ENCODE measurements around the gene RUNX2.

Gene RUNX2

DNA sequence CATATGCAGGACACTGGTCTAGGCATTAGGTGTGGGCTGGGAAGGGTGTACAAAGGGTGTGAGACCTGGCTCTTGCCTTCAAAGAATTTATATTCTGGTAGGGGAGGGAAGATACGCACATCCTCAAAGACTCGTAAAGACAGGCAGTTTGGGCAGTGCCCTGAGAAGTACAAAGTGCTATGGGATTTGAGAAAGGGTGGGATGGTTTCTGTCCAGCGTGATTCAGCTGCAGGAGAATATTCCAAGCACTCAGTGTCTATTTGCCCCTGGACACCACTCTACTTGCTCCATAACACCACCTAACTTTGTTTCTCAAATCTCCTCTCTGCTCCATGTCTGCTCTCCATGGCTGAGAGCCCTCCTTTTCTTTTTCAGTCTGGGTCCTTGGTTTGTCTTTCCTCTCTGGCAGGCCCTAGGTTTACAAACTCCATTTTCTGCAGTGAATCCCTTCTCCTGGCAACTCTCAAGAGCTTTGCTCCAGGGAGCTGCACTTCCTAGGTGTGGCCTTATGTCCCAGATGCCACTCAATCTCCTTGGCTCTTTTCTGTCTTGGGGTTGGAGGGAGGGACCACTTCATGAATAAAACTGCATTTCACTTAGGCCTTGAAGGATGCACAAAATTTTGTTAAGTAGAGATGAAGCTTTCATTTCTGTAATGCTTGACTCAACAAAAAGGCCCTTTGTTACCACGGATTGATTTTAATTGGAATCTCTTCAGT, 377.2 kb downstream of the RUNX2 start:
- Histone ChIP-seq H3K27ac (no peak overlapping the region), H3K4me2 (no peak overlapping the region)

DNA sequence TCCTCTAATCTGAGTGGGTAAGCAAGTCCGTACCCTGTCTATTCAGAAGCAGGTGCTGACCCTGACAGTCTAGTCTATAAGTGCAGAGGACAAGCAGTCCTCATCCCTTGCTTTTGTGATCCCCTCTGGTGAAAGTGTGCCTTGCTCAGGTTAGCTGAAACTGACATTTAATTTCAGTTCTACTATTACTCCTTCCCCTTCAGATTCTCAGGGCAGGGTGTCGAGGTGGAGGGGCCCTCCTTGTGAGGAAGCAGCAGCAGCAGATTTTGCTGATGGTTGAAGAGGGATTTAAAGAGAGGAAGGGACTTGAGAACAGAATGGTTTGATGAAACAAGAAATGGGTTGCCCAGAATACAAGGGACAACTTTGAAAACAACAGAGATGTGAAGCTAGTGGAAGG, 378.2 kb downstream of the RUNX2 start:
- Histone ChIP-seq H3K27me3 (no peaks in the 10 kb centered on the region), H3K27ac (no peak overlapping the region), H4K20me1 (no peaks in the 10 kb centered on the region), H3K9me3 (no peaks in the 10 kb centered on the region), H3K36me3 (no peaks in the 10 kb centered on the region), H3K4me2 (no peak overlapping the region), H3K4me3 (no peak overlapping the region), H3K9ac (no peak overlapping the region), H3K4me1 (no peaks in the 10 kb centered on the region)
- no peak for TF ChIP-seq Cebpa-rat (IDR thresholded peaks at IDR 0.05)

More for the DNA sequence above, 377.2 kb downstream of the RUNX2 start:
- no peaks in the 10 kb centered on the region for H3K27me3 ChIP-seq
- H3K9me3 ChIP-seq, result no peaks in the 10 kb centered on the region
- H4K20me1 ChIP-seq, result no peaks in the 10 kb centered on the region
- no peak for TF ChIP-seq Cebpa-rat (IDR thresholded peaks at IDR 0.05)
- no peak overlapping the region for H3K9ac ChIP-seq
- H3K4me3 ChIP-seq, result no peak overlapping the region
- no peaks in the 10 kb centered on the region for H3K4me1 ChIP-seq
- no peaks in the 10 kb centered on the region for H3K36me3 ChIP-seq

DNA sequence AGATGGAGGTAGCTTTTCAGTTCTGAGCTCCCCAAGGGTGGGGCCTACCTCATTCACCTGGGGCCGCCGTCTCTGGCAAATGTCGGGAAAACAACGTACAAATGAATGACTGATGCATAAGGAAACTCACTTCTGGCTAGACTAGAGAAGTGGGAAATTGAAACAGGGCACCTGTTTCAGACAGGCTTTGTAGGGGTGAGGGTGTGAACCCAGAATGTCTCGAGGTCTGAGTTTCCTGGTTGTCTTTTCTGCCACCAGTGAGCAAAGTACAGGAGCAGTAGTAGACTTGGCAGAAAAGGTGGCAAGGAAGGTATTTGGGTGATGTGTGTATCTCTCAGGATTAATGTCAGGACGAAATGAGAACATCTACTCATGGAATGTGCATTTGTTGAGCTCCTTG, 379.0 kb downstream of the RUNX2 start:
- Histone ChIP-seq H3K9me3 (no peaks in the 10 kb centered on the region), H3K36me3 (no peaks in the 10 kb centered on the region), H3K4me3 (no peak overlapping the region), H3K27me3 (no peaks in the 10 kb centered on the region), H4K20me1 (no peaks in the 10 kb centered on the region), H3K27ac (no peak overlapping the region), H3K4me1 (no peaks in the 10 kb centered on the region), H3K4me2 (no peak overlapping the region), H3K9ac (no peak overlapping the region)
- TF ChIP-seq Cebpa-rat (IDR thresholded peaks at IDR 0.05), result no peak

DNA sequence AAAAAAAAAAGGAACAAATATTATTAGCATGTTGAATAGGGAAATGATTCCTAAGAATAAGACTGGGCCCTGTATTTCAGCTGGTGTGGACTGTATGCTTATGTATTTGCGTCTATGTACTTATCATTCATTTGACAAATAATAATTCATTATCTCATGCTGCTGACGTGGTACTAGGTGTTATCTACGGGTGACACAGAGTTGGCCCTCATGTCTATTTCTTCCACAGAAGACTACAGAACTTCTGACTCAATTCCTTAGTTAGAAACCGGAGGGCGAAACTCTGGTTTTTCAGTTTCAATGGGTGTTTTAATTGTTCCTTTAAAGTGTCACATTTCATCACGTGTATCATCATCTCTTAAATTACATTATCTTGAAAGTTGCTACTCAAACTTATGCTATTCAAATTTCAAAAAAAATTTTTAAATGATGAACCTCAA, 381.7 kb downstream of the RUNX2 start:
- H3K36me3 ChIP-seq, result no peaks in the 10 kb centered on the region
- H3K9me3 ChIP-seq, result no peaks in the 10 kb centered on the region
- no peak overlapping the region for H3K27ac ChIP-seq
- no peak overlapping the region for H3K4me2 ChIP-seq
- no peaks in the 10 kb centered on the region for H3K27me3 ChIP-seq
- H4K20me1 ChIP-seq, result no peaks in the 10 kb centered on the region
- no peak overlapping the region for H3K9ac ChIP-seq
- peaks cover 12% of the 10 kb centered on the region; the same call in 1 of the 2 replicates for H3K4me1 ChIP-seq
- no peak for TF ChIP-seq Cebpa-rat (IDR thresholded peaks at IDR 0.05)
- H3K4me3 ChIP-seq, result no peak overlapping the region

DNA sequence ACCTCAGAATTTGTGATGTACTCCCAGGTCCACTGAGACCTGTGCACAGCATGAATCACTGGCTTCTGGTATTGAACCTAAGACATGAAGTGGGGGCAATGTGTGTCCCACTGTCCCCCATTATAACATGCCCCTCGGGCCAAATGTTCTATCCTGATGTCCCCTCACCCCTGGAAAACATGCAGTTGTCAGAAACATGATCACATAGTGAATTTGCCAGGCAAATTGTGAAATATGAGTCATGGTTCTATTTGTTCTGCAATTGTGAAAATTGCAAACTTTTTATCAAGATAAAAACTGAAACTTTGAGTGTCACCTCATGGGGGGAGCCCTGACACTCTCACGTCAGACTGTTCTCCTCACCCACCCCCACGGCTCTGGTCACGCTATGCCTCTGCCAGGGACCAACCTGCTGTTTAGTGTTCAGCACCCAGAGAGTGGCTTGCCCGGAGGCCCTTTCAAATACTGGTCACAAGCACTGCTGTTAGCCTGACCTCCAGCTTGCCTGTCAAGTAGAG, 382.2 kb downstream of the RUNX2 start:
- no peaks in the 10 kb centered on the region for H3K27me3 ChIP-seq
- peaks cover 17% of the 10 kb centered on the region; the same call in 1 of the 2 replicates for H3K4me1 ChIP-seq
- no peak for TF ChIP-seq Cebpa-rat (IDR thresholded peaks at IDR 0.05)
- no peak overlapping the region for H3K4me2 ChIP-seq
- no peak overlapping the region for H3K27ac ChIP-seq
- H3K9me3 ChIP-seq, result no peaks in the 10 kb centered on the region
- no peaks in the 10 kb centered on the region for H3K36me3 ChIP-seq
- no peak overlapping the region for H3K4me3 ChIP-seq
- no peaks in the 10 kb centered on the region for H4K20me1 ChIP-seq
- no peak overlapping the region for H3K9ac ChIP-seq

DNA sequence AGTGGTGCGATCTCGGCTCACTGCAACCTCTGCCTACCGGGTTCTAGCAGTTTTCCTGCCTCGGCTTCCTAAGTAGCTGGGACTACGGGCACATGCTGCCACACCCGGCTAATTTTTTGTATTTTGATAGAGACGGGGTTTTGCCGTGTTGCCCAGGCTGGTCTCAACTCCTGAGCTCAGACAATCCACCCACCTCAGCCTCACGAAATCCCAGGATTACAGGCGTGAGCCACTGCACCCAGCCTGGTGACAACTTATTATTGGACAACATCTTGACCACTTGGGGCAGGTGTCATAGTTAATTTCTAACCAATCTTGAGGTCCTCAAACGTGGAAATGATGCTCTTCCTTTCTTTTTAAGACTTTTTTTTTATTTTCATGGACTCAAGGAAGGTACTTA, 383.9 kb downstream of the RUNX2 start:
- H3K4me3 ChIP-seq, result no peak overlapping the region
- peaks cover 28% of the 10 kb centered on the region for H3K4me1 ChIP-seq
- H3K27me3 ChIP-seq, result no peaks in the 10 kb centered on the region
- H3K4me2 ChIP-seq, result no peak overlapping the region
- no peak for TF ChIP-seq Cebpa-rat (IDR thresholded peaks at IDR 0.05)
- no peak overlapping the region for H3K9ac ChIP-seq
- no peaks in the 10 kb centered on the region for H4K20me1 ChIP-seq
- H3K9me3 ChIP-seq, result no peaks in the 10 kb centered on the region
- no peaks in the 10 kb centered on the region for H3K36me3 ChIP-seq
- no peak overlapping the region for H3K27ac ChIP-seq

DNA sequence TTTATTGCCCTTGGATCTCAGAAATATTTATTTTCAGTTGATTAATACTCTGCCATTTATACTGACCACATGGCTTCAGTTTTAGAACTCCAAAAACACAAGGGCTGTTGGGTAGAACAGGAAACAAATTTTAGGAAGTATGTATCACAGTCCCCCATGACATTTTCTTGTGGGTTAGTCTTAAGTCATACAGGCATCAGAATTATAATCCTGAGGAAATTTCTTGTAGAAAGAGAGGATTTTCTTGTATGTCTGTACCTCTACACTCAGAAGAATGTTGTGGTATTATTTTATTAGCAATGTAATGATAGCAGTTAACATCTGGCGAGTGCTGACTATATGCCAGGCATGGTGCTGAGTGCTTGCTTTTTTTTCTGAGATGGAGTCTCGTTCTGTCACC, 384.7 kb downstream of the RUNX2 start:
- Histone ChIP-seq H3K27me3 (no peaks in the 10 kb centered on the region), H3K9ac (no peak overlapping the region), H3K36me3 (no peaks in the 10 kb centered on the region), H3K4me3 (no peak overlapping the region), H3K4me1 (peaks cover 29% of the 10 kb centered on the region), H3K9me3 (no peaks in the 10 kb centered on the region), H3K4me2 (0 out of 2 replicates have a peak overlapping the region, but pooled peaks have one; percentile 3), H3K27ac (no peak overlapping the region), H4K20me1 (no peaks in the 10 kb centered on the region)
- no peak for TF ChIP-seq Cebpa-rat (IDR thresholded peaks at IDR 0.05)

All from BLaER1 (cell line).